ENCODE results near the gene RSRC1. TPM values are rescaled to one million over a fixed set of nuclear protein-coding genes. Genes with fewer than 3 reads are reported as not detected.
"Not testable (repeated sequence)": the region's sequence is repeated elsewhere in the genome, so short reads cannot be mapped to it uniquely, and the experiment has no call there.

RSRC1 gene
- total and polyA plus RNA-seq, 2 of the 13 experiments (the other 11 are each of a cell fraction or from before 2014, with no cell fraction given), result 4.9 to 63.0 TPM

DNA sequence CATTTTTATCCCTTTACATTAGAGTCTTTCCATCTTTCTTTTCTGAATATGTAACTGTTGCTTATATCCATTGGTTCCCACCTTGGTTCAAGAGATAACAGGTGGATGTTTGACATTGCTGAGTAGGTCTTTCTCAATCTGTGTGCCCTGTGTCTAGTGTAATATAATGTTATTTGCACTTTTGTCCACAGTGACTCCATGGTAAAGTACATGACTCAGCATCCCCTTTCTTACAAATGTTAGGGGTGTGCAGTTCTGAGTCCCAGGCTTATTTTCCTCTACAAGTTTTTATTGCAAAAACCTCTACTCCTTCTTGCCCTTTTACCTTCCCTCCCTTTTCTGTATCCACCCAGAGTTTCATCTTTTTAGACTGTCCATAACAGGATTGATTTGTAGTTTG is 116.5 kb downstream of the RSRC1 start:
- Histone ChIP-seq H3K4me2 (ENCODE audit: low read depth, low read length) (no peak overlapping the region), H3K9me3 (ENCODE audit: low read length) (no peaks in the 10 kb centered on the region), H4K20me1 (ENCODE audit: insufficient read depth, low read length) (no peaks in the 10 kb centered on the region), H2AFZ (ENCODE audit: low read length) (no peak overlapping the region), H3K27me3 (ENCODE audit: control insufficient read depth in 1 of 2, insufficient read depth in 2 of 2, low read length in 2 of 2) (no peaks in the 10 kb centered on the region; a peak in 1 of 5 replicates), H3K4me3 (replicated peaks in 1 of 3; ENCODE audit: insufficient read depth in 1 of 3, low read depth in 2 of 3, low read length in 3 of 3) (no peak overlapping the region), H3K4me1 (ENCODE audit: insufficient read depth, low read length) (no peaks in the 10 kb centered on the region), H3K9ac (ENCODE audit: insufficient read depth, low read depth, low read length) (no peak overlapping the region), H3K27ac (ENCODE audit: extremely low read length, insufficient read depth, low read length) (no peak overlapping the region), H3K36me3 (replicated peaks in 1 of 2; ENCODE audit: control insufficient read depth in 1 of 2, insufficient read depth in 2 of 2, low read length in 2 of 2) (no peaks in the 10 kb centered on the region), H3K79me2 (ENCODE audit: insufficient read depth, low read length) (no peaks in the 10 kb centered on the region)
- intact Hi-C loops (cut with micrococcal nuclease; ENCODE audit: unreplicated experiment) (no loop called here), in situ Hi-C loops (cut with HindIII; ENCODE audit: extremely low pct_ligation_motif_present, low pct_unique_long_range_greater_than_20kb) (no loop called here)
- TF ChIP-seq MAFK (conservative IDR thresholded peaks at IDR 0.05 in 1 of 2, IDR thresholded peaks at IDR 0.05 in 1 of 2; ENCODE audit: low read length in 2 of 2) (peak; percentile 30 to 62), ATF7 (IDR thresholded peaks at IDR 0.05) (no peak), ATF7 (CRISPR knock-in tag; IDR thresholded peaks at IDR 0.05) (no peak), ZNF674 (CRISPR knock-in tag; IDR thresholded peaks at IDR 0.05; ENCODE audit: low read depth) (no peak), TBL1XR1 (IDR thresholded peaks at IDR 0.05; ENCODE audit: borderline replicate concordance, low read length, partially characterized antibody) (no peak), MAFF (IDR thresholded peaks at IDR 0.05; ENCODE audit: low read depth, low read length) (peak; percentile 38; the same call in 1 of the 2 replicates), KAT7 (CRISPR knock-in tag; IDR thresholded peaks at IDR 0.05; ENCODE audit: borderline replicate concordance) (no peak), ZNF546 (CRISPR knock-in tag; conservative IDR thresholded peaks at IDR 0.05) (no peak), SMAD3 (CRISPR knock-in tag; IDR thresholded peaks at IDR 0.05) (no peak)
- TF ChIP-seq, protein P1, sequence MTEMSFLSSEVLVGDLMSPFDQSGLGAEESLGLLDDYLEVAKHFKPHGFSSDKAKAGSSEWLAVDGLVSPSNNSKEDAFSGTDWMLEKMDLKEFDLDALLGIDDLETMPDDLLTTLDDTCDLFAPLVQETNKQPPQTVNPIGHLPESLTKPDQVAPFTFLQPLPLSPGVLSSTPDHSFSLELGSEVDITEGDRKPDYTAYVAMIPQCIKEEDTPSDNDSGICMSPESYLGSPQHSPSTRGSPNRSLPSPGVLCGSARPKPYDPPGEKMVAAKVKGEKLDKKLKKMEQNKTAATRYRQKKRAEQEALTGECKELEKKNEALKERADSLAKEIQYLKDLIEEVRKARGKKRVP (CRISPR knock-in tag; IDR thresholded peaks at IDR 0.05), result no peak
- TF ChIP-seq, protein P2, sequence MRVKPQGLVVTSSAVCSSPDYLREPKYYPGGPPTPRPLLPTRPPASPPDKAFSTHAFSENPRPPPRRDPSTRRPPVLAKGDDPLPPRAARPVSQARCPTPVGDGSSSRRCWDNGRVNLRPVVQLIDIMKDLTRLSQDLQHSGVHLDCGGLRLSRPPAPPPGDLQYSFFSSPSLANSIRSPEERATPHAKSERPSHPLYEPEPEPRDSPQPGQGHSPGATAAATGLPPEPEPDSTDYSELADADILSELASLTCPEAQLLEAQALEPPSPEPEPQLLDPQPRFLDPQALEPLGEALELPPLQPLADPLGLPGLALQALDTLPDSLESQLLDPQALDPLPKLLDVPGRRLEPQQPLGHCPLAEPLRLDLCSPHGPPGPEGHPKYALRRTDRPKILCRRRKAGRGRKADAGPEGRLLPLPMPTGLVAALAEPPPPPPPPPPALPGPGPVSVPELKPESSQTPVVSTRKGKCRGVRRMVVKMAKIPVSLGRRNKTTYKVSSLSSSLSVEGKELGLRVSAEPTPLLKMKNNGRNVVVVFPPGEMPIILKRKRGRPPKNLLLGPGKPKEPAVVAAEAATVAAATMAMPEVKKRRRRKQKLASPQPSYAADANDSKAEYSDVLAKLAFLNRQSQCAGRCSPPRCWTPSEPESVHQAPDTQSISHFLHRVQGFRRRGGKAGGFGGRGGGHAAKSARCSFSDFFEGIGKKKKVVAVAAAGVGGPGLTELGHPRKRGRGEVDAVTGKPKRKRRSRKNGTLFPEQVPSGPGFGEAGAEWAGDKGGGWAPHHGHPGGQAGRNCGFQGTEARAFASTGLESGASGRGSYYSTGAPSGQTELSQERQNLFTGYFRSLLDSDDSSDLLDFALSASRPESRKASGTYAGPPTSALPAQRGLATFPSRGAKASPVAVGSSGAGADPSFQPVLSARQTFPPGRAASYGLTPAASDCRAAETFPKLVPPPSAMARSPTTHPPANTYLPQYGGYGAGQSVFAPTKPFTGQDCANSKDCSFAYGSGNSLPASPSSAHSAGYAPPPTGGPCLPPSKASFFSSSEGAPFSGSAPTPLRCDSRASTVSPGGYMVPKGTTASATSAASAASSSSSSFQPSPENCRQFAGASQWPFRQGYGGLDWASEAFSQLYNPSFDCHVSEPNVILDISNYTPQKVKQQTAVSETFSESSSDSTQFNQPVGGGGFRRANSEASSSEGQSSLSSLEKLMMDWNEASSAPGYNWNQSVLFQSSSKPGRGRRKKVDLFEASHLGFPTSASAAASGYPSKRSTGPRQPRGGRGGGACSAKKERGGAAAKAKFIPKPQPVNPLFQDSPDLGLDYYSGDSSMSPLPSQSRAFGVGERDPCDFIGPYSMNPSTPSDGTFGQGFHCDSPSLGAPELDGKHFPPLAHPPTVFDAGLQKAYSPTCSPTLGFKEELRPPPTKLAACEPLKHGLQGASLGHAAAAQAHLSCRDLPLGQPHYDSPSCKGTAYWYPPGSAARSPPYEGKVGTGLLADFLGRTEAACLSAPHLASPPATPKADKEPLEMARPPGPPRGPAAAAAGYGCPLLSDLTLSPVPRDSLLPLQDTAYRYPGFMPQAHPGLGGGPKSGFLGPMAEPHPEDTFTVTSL (CRISPR knock-in tag; IDR thresholded peaks at IDR 0.05; ENCODE audit: borderline replicate concordance), result no peak
- no peak for ATAC-seq
- CTCF ChIA-PET (ENCODE audit: low intra/inter-chr PET ratio, low total read pairs), result no interaction called here
- peak; percentile 3 for DNase-seq (ENCODE audit: low spot score)
- POLR2A ChIA-PET, result no interaction called here
- no TSS peak for BruUV-seq (replicated peaks)
- no peak for FAIRE-seq

DNA sequence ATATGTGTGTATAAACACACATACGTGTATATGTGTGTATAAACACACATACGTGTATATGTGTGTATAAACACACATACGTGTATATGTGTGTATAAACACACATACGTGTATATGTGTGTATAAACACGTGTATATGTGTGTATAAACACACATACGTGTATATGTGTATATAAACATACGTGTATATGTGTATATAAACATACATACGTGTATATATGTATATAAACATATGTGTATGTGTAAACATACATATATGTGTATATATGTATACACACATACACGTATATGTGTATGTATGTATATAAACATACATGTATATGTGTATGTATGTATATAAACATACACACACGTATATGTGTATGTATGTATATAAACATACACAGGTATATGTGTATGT is 119.1 kb downstream of the RSRC1 start:
- FAIRE-seq; H3K79me2 ChIP-seq (ENCODE audit: insufficient read depth, low read length); DNase-seq (ENCODE audit: low spot score); BruUV-seq (replicated peaks); H3K27me3 ChIP-seq (ENCODE audit: control insufficient read depth in 1 of 2, insufficient read depth in 2 of 2, low read length in 2 of 2); H3K9me3 ChIP-seq (ENCODE audit: low read length); ATAC-seq; H3K27ac ChIP-seq (ENCODE audit: extremely low read length, insufficient read depth, low read length); H3K4me1 ChIP-seq (ENCODE audit: insufficient read depth, low read length); POLR2A ChIA-PET; CTCF ChIA-PET (ENCODE audit: low intra/inter-chr PET ratio, low total read pairs); H4K20me1 ChIP-seq (ENCODE audit: insufficient read depth, low read length); H3K9ac ChIP-seq (ENCODE audit: insufficient read depth, low read depth, low read length); in situ Hi-C loops (cut with HindIII; ENCODE audit: extremely low pct_ligation_motif_present, low pct_unique_long_range_greater_than_20kb); H3K4me3 ChIP-seq (replicated peaks in 1 of 3; ENCODE audit: insufficient read depth in 1 of 3, low read depth in 2 of 3, low read length in 3 of 3); H3K4me2 ChIP-seq (ENCODE audit: low read depth, low read length); intact Hi-C loops (cut with micrococcal nuclease; ENCODE audit: unreplicated experiment); H2AFZ ChIP-seq (ENCODE audit: low read length); H3K36me3 ChIP-seq (replicated peaks in 1 of 2; ENCODE audit: control insufficient read depth in 1 of 2, insufficient read depth in 2 of 2, low read length in 2 of 2): not testable (repeated sequence)
- WGBS (ENCODE audit: low lambda C conversion rate), result 90% methylated on average over 10 of the region's 10 CpGs

Measured in HepG2 (cell line).